AG08395 (cell line): ENCODE measurements around the gene AADAC.
"Not testable (repeated sequence)": the region's sequence is repeated elsewhere in the genome, so short reads cannot be mapped to it uniquely, and the experiment has no call there.

Experiments
- DNase-seq: peaks from one replicate; pipeline ENCODE4 v3.0.0; 2012; ENCODE audit warnings: mixed read lengths, low spot score

Gene AADAC

DNA sequence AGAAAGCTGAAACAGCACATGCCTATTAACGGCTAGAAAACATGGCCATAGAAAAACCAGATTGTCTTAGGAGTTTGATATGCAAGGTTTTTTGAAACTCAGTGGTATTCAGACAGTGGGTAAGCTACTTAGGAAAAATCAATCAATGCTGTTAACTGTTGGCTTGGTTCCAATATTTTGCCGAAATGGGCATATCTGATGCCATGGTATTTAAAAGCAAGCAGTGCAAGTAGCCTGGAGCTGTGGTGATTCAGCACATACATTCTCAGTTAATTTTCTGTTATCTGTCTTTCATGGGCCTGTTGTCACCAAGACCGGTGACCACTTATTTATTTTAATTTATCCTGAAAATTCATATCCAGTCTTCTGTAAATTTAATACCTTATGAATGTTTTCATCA, 42.2 kb downstream of the AADAC start:
- DNase-seq: no peak

DNA sequence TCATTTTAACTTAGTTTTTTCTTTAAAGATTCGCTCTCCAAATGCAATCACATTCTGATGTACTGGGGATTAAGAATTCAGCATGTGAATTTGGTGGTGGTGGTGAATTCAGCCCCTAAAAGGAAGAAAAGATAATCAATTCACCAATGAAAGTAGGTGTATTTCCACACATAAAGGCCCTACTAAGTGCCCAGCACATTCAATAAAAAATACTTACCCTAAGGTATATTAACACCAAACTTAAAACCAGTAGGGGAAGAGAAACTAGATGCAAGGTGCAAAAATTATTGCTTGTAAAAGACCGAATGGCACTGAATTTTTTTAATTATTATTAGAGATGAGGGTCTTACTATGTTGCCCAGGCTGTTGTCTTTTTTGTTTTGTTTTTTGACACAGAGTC, 42.7 kb downstream of the AADAC start:
- no peak for DNase-seq

DNA sequence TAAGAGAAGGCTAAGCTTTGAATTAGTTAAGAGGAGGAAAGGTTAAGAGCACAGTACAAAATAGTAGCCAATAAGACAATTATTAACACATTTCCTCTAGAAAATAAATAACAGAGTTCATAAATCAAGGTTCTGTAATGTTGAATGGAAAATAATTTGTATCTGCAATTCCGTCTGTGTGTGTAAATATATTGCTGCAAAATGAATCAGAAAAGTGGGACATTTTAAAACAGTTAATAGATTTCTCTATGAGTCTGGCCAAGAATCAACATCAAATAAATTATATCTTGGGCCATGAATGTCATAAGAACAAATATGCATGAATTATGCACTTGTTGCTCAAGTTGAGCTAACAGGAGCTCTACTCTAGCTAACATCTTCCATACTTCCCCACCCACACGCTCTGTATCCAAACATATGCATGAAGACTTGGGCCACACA, 45.3 kb downstream of the AADAC start:
- no peak for DNase-seq

DNA sequence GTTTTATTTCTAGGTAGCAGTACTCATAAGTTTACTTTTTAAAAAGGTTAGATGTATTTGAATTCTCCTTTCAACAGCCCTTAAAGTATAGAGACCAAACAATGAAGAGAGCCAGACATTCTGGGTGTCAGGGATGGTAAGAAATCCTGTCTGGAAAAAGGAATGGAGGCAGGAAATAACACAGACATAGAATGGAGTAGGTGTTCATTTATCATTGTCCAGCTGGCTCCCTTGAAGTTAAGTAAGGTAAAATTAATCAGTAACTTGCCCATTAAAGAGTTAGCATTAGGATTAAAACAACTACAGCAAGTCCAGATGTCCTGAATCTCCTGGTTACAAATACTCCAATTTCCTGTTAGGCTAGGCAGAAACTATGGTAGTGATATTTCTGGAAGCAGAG, 46.0 kb downstream of the AADAC start:
- no peak for DNase-seq

- DNase-seq: no peak
These were observed 49.7 kb downstream of the AADAC start for GRCh38 chr3:151863611-151864010.

DNA sequence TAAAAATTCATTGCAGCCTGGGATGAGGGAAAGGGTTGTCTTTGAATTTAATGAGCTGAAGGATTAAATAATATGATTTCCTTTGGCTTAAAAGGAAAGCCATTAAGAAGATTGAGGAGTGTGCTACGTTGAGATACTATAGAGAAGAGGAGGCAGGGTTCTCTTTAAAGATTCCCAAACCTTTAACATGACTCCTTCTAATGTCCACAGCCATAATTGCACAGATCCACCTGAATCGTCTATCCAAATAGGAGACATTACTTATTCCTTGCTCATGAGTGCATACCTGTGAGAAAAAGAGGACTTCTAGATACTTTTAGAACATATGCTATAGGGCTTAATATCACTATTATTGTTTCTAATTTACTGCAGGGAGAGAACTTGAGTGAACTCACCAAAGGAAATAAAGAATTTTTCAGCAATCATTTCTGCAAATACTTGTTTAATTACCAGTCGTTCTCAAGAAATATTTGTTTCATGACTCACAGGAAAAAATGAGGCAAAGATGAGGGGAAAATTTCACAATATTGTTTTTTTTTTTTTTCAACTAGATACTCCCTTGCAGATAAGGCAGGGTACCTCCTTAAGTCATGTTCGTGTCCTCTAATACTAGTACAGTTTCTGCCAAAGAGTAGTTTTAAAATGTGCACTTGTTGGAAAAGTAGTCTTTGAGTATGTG, 50.6 kb downstream of the AADAC start:
- peak; percentile 57 for DNase-seq

DNA sequence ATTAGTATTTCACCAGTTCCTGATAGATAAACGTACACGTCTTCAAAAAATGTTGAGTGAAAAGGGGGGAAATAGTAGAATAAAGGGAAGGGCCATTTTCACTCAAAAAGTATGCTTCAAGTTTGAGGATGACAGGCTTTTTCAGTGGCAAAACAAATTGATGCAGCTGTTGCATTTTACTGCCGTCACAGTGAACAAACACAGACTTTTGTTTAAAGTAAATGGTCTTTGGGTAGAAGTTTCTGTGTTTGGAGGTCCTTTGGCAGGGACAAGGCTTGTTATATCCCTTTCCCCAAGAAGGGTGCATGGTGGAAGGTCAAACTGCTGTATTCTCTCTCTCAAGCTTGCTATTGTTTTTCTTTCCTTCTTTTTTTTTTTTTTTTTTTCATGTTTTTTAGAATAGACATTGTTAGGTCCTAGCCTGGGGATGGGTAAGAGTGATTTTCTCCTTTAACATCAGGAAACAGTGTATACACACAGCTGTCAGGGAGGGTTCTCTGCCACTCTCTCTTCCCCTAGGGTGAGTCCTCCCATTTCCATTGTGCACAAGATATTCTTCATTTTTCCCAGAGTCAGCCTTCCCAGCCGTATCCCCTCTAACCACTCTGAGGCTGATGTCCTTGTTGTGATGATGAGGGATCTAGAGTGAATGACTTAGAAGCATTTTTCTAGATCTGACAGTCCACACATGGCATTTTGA, 52.9 kb downstream of the AADAC start:
- no peak for DNase-seq

- no peak for DNase-seq
These were observed 53.8 kb downstream of the AADAC start for GRCh38 chr3:151867666-151868065.

DNA sequence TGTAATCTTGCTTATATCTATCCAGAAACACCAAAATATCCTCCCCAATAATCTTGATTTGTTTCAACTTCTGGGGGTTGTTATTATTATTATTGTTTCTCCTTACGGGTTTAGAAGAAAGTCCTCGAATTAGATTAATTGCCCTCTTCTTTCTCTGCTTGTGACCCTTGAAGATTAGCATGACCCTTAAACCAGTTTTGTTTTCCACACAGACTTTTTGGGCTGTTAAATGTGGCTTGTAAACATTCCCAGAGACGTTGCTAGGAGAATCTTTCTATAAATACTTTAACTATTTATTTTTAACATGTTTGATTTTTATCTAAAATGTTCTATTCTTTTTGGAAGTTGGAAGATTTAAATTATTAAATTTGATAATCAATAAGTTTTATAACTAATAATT, 55.3 kb downstream of the AADAC start:
- no peak for DNase-seq

GRCh38 chr3:151871639-151872468, 57.9 kb downstream of the AADAC start:
- DNase-seq: peak; percentile 18

GRCh38 chr3:151873398-151873797, 59.5 kb downstream of the AADAC start, which contains the start of gene SUCNR1:
Gene SUCNR1, plus strand, starts transcription at chr3:151873643. Its CDS starts 6,250 bp downstream, at chr3:151879893.
- DNase-seq: no peak

- DNase-seq: not testable (repeated sequence)
These were observed 60.2 kb downstream of the AADAC start for GRCh38 chr3:151874079-151874478.

GRCh38 chr3:151875759-151876158, 61.8 kb downstream of the AADAC start:
- DNase-seq: no peak

DNA sequence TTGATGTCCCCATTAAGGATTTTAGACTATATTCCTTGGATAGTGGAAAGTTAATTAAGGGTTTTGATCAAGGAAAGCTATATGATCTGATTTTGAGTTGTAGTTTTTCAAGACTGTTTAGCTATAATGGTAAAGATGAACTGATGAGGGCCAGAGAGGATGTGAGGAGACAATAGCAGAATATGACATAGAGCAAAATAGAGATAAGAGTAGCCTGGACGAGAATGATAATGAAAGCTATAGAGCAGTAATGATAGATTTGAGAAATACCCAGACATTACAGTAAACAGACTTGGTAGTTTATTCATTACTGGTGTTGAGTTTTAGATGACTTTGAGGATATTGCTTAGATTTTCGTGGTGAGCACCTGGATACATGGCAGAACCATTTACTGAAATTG, 63.4 kb downstream of the AADAC start:
- no peak for DNase-seq
